A549 (cell line): Measurements from ENCODE around the gene ECE1.

ENCODE experiments used
- BCL3 ChIP-seq: fragments of >200 bp; sonication (Bioruptor Twin); formaldehyde crosslinking; IDR thresholded peaks from 3 replicates; pipeline ENCODE4 v1.6.1; 2016
- BHLHE40 ChIP-seq: IDR thresholded peaks from 2 replicates; pipeline ENCODE4 v1.6.1; 2012; ENCODE audit warnings: low read depth, low read length, inconsistent platforms
- CBX8 ChIP-seq: fragments of 200-600 bp; sonication (generic); IDR thresholded peaks from 2 replicates; pipeline ENCODE4 v1.6.1; 2016
- CEBPB ChIP-seq, 2 experiments: fragments of >200 bp in 1 of 2; sonication (Bioruptor Twin) in 1 of 2; formaldehyde crosslinking in 1 of 2; IDR thresholded peaks; 2 replicates each; pipeline ENCODE4 v1.6.1; 2012 to 2016
- CHD2 ChIP-seq: fragments of 150-350 bp; IDR thresholded peaks from 2 replicates; pipeline ENCODE4 v1.6.1; 2014; ENCODE audit warnings: low read length; ENCODE audit not compliant: partially characterized antibody
- EP300 ChIP-seq, 2 experiments: fragments of >200 bp; sonication (Bioruptor Twin); formaldehyde crosslinking; IDR thresholded peaks; 2 replicates in 1 of 2; 3 replicates in 1 of 2; pipeline ENCODE4 v1.6.1; 2016 to 2017
- GATA3 ChIP-seq: IDR thresholded peaks from 2 replicates; pipeline ENCODE4 v1.6.1; 2012; ENCODE audit warnings: borderline replicate concordance
- JUN ChIP-seq, 2 experiments: fragments of >200 bp; sonication (Bioruptor Twin); formaldehyde crosslinking; IDR thresholded peaks; 2 replicates in 1 of 2; 3 replicates in 1 of 2; pipeline ENCODE4 v1.6.1; 2016 to 2017
- MAFK ChIP-seq: fragments of 450-650 bp; IDR thresholded peaks from 2 replicates; pipeline ENCODE4 v1.6.1; 2014; ENCODE audit not compliant: partially characterized antibody
- POLR2A ChIP-seq: IDR thresholded peaks from 2 replicates; pipeline ENCODE4 v1.6.1; 2012; ENCODE audit warnings: mild to moderate bottlenecking, low read length
- RAD21 ChIP-seq, 2 experiments: fragments of >200 bp in 1 of 2; sonication (Bioruptor Twin) in 1 of 2; formaldehyde crosslinking in 1 of 2; IDR thresholded peaks in 1 of 2; conservative IDR thresholded peaks in 1 of 2; 2 replicates in 1 of 2; 3 replicates in 1 of 2; pipeline ENCODE4 v1.6.1; 2012 to 2018; ENCODE audit warnings: inconsistent platforms in 1 of 2
- TF ChIP-seq, protein P1 (sequence below): fragments of >200 bp; sonication (Bioruptor Twin); formaldehyde crosslinking; IDR thresholded peaks from 3 replicates; pipeline ENCODE4 v1.5.1; 2016

DNA sequence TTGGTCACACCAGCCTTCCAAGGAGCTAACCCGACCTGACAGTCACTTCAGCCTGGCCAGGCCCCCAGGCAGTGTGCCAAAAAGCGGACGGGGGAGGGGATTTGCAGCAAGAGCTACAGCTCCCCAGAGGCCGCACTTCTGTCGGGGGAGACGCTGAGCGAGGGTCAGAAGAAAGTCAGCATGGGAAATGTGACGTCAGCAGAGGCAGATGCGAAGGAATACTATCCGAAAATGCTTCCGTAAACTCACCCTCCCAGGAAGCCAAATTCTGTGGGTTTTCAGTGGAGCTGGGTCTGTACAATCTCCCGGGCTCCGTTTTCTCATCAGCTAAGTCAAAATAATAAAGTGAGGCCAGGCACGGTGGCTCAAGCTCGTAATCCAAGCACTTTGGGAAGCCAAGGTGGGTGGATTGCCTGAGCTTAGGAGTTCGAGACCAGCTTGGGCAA, 28.5 kb upstream of the ECE1 start:
- TF ChIP-seq BCL3, result no peak
- TF ChIP-seq CEBPB (IDR thresholded peaks at IDR 0.05), result no peak
- no peak for TF ChIP-seq RAD21 (conservative IDR thresholded peaks at IDR 0.05 in 1 of 2, IDR thresholded peaks at IDR 0.05 in 1 of 2)
- TF ChIP-seq, protein P1, sequence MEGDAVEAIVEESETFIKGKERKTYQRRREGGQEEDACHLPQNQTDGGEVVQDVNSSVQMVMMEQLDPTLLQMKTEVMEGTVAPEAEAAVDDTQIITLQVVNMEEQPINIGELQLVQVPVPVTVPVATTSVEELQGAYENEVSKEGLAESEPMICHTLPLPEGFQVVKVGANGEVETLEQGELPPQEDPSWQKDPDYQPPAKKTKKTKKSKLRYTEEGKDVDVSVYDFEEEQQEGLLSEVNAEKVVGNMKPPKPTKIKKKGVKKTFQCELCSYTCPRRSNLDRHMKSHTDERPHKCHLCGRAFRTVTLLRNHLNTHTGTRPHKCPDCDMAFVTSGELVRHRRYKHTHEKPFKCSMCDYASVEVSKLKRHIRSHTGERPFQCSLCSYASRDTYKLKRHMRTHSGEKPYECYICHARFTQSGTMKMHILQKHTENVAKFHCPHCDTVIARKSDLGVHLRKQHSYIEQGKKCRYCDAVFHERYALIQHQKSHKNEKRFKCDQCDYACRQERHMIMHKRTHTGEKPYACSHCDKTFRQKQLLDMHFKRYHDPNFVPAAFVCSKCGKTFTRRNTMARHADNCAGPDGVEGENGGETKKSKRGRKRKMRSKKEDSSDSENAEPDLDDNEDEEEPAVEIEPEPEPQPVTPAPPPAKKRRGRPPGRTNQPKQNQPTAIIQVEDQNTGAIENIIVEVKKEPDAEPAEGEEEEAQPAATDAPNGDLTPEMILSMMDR, result no peak
- no peak for TF ChIP-seq POLR2A
- TF ChIP-seq MAFK, result no peak
- TF ChIP-seq JUN (IDR thresholded peaks at IDR 0.05), result no peak
- TF ChIP-seq CHD2, result no peak
- no peak for TF ChIP-seq EP300 (IDR thresholded peaks at IDR 0.05)
- no peak for TF ChIP-seq CBX8
- no peak for TF ChIP-seq BHLHE40
- no peak for TF ChIP-seq GATA3
